Testis (tissue), 3 donors: ENCODE data around the gene TMEM181. TPM values are rescaled to one million over a fixed set of nuclear protein-coding genes. Genes with fewer than 3 reads are reported as not detected.
"Not testable (repeated sequence)": the region's sequence is repeated elsewhere in the genome, so short reads cannot be mapped to it uniquely, and the experiment has no call there.

Source experiments
- DNase-seq: peaks from one replicate; pipeline ENCODE4 v3.0.0-alpha.2; 2019
- H3K27ac ChIP-seq, 2 donors: fragments of 200-600 bp; sonication (generic); one replicate each; pipeline ENCODE4 v1.5.1; 2019
- H3K27me3 ChIP-seq: fragments of 200-600 bp; sonication (generic); one replicate; pipeline ENCODE4 v1.5.1; 2019
- H3K36me3 ChIP-seq: fragments of 200-600 bp; sonication (generic); one replicate; pipeline ENCODE4 v1.5.1; 2017; ENCODE audit warnings: low read depth; ENCODE audit errors: missing control alignments
- H3K4me1 ChIP-seq: fragments of 200-600 bp; sonication (generic); one replicate; pipeline ENCODE4 v1.5.1; 2019
- H3K4me3 ChIP-seq, 2 donors: fragments of 200-600 bp; sonication (generic); one replicate each; pipeline ENCODE4 v1.5.1; 2017 to 2019
- H3K9me3 ChIP-seq: fragments of 200-600 bp; sonication (generic); one replicate; pipeline ENCODE4 v1.5.1; 2017
- POLR2A ChIP-seq: fragments of 450-650 bp; IDR thresholded peaks from one replicate; pipeline ENCODE4 v1.6.1; 2017; ENCODE audit warnings: antibody characterized with exemption, mild to moderate bottlenecking, moderate library complexity
- WGBS, 2 donors: methylation state at CpG; one replicate each; pipeline ENCODE4 v1.1.5; 2018; 5-methylcytosine and 5-hydroxymethylcytosine counted together
- intact Hi-C: fragments of 100-400 bp; cut with DNase I; formaldehyde crosslinking; loops from one replicate; pipeline ENCODE4 v1.15.1; 2023; ENCODE audit warnings: low total_unique reads
- polyA plus RNA-seq: library from polyadenylated mRNA; stranded (reverse); fragments of 350-450 nt; fragmentation: Illumina TruSeq; extraction: RNeasy Lipid Tissue Mini Kit (QIAGEN cat#74804); gene quantifications from one replicate; pipeline ENCODE4 v1.2.3, GENCODE V29; 2014; ENCODE audit warnings: low read depth, low replicate concordance; ENCODE audit not compliant: insufficient read depth
- total RNA-seq, 2 donors: library from RNA; depleted of rRNA; stranded (reverse); fragments of >200 nt; gene quantifications; one replicate each; pipeline ENCODE4 v1.2.3, GENCODE V29; 2016
- TF ChIP-seq, protein P1 (sequence below), 3 experiments: fragments of 450-650 bp in 2 of 3; fragments of 200-600 bp in 1 of 3; sonication (generic) in 1 of 3; IDR thresholded peaks; one replicate each; pipeline ENCODE4 v1.5.1; 2016 to 2019; ENCODE audit warnings: antibody characterized with exemption in 3 of 3, mild to moderate bottlenecking in 2 of 3, moderate library complexity in 1 of 3

Gene TMEM181
- total and polyA plus RNA-seq, 3 donors from 2014 or later, result 41.4 to 81.0 (median 74.6) TPM

DNA sequence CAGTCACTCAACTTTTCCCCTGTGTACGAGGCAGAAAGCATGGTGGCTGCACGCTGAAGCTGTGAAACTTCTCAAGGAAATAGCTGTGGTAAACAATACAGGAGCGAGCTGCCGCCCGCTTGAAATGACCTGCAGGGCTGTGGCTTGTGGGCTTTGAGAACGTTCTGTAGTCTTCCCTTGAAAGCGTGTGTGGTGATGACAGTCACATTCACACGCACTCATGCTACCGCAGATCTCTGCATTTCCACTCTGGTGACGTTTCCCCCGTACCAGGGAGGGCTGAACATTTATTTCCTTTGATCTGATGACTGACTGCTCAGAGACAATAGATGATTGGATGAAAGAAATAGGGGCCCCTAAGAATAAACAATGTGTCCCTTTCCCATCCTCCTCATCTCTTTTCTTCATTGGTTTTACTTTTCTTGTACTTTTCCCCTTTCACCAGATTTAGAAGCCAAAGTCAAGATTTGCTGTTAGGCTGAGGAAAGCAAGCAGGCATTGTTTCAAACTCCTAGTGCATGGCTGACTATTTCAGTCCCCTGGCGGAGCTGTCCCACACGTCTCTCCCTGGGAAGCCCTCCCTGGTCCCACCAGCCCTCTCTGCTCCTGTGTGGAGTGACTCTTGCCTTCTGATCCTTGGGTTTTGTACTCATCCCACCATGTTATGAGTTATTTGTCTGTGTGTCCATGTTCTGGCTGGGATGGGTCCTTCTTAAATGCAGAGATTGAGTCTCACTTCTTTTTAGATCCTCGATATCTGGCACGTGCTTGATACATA is 93.9 kb downstream of the TMEM181 start:
- H3K9me3 ChIP-seq, result no peaks in the 10 kb centered on the region
- H3K36me3 ChIP-seq, result no peaks in the 10 kb centered on the region
- no peak for TF ChIP-seq POLR2A
- TF ChIP-seq, protein P1, sequence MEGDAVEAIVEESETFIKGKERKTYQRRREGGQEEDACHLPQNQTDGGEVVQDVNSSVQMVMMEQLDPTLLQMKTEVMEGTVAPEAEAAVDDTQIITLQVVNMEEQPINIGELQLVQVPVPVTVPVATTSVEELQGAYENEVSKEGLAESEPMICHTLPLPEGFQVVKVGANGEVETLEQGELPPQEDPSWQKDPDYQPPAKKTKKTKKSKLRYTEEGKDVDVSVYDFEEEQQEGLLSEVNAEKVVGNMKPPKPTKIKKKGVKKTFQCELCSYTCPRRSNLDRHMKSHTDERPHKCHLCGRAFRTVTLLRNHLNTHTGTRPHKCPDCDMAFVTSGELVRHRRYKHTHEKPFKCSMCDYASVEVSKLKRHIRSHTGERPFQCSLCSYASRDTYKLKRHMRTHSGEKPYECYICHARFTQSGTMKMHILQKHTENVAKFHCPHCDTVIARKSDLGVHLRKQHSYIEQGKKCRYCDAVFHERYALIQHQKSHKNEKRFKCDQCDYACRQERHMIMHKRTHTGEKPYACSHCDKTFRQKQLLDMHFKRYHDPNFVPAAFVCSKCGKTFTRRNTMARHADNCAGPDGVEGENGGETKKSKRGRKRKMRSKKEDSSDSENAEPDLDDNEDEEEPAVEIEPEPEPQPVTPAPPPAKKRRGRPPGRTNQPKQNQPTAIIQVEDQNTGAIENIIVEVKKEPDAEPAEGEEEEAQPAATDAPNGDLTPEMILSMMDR (IDR thresholded peaks at IDR 0.05), result no peak
- peak; percentile 44 for DNase-seq
- no peak overlapping the region for H3K27ac ChIP-seq
- H3K27me3 ChIP-seq, result no peaks in the 10 kb centered on the region
- H3K4me1 ChIP-seq, result no peaks in the 10 kb centered on the region
- H3K4me3 ChIP-seq, result no peak overlapping the region
- WGBS, 2 donors, result 83 to 89% methylated on average over 14 to 15 of the region's 15 CpGs
- intact Hi-C loops, result no loop called here

DNA sequence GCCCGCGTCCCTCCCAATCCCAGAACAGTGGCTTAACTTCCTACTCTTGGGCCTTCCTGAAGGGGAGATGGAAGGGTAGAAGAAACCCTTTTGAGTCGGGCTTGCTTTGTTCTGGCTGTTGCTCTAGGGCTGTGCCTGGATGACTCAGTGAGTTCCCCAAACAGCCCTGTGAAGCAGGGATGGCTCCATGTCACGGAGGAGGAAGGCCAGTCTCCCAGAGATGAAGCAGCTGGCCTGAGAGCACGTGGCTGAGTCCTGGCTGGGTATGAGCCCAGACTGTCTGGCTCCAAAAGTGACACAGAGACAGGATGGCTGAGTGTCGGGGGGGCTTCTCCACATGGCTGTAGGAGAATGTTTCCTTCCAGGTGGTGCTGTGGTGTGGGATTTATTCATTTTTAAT is 94.6 kb downstream of the TMEM181 start:
- Histone ChIP-seq H3K27me3 (no peaks in the 10 kb centered on the region), H3K9me3 (no peaks in the 10 kb centered on the region), H3K4me1 (no peaks in the 10 kb centered on the region), H3K27ac (peak overlapping the region in 1 of 2 donors; percentile 23), H3K4me3 (no peak overlapping the region), H3K36me3 (no peaks in the 10 kb centered on the region)
- WGBS, 2 donors, result 53 to 64% methylated on average over 6 of the region's 6 CpGs
- TF ChIP-seq POLR2A, result no peak
- TF ChIP-seq, protein P1 (IDR thresholded peaks at IDR 0.05), result no peak
- intact Hi-C loops, result no loop called here
- DNase-seq, result peak; percentile 70

DNA sequence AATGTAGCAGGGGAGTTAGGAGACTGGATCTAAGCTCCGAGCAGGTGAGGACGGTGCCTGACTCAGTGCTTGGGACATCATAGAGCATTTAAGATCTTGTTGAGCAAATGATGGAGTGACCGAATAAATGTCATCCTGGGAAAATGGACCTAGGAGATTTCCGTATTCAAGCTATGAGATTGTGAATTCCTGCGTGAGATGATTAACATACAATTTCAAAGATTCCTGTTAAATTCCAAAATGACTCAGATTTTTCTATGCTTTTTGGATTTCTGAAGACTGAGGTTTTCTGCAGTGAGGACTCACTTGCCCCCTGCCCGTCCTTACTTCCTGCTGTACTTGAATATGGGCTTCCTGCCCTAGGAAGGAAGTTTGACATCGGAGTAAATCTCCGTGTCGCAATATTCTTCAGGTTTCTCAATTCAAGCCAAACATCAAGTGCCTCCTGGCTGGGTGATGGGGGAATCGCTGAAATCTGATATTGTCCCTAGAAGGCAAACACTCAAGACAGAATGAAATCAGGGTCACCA is 95.1 kb downstream of the TMEM181 start:
- intact Hi-C loops, result no loop called here
- H3K4me1 ChIP-seq, result no peaks in the 10 kb centered on the region
- H3K4me3 ChIP-seq, result no peak overlapping the region
- H3K36me3 ChIP-seq, result no peaks in the 10 kb centered on the region
- TF ChIP-seq POLR2A, result no peak
- TF ChIP-seq, protein P1 (IDR thresholded peaks at IDR 0.05), result no peak
- DNase-seq, result no peak
- 82 to 84% methylated on average over 10 of the region's 10 CpGs for WGBS, 2 donors
- H3K9me3 ChIP-seq, result no peaks in the 10 kb centered on the region
- no peak overlapping the region for H3K27ac ChIP-seq
- H3K27me3 ChIP-seq, result no peaks in the 10 kb centered on the region

DNA sequence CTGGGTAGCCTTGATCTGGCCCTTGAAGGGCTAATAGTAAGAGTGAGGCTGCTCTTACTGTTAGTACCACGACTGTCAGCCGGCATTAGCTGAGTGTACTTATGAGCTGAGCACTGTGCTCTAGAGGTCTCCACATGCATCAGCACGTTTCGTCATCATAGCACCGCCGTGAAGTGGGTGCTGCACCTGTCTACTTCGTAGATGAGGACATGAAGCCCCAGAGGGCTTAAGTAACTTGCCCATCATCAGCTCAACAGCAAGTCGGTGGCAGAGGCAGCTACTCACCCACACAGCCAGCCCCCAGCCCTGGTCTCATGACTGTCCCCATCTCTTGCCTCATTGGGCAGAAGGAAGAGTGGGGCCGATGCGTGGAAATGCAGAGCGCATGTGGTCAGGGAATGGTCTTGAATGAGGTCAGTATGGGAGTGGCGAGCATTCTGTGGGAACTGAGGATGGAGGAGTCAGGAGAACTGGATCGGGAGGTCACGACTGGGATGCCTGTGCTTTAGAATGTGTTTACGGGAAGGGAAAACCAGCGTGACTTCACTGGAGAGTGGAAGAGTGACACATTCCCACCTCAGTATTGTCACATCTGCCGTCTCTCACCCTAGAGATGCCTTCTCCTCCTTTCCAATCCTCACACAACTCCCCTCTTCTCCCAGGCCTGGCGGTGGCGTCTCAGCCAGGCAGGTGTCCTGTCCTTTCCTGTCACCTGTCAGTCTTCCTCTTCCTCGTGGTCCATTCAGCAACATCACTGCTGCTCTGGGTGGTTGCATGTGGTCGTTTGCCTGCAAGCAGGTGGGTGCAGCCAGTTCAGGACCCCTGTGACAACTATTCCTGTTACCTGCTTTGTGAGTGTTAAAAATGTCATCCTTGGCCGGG is 95.9 kb downstream of the TMEM181 start:
- Histone ChIP-seq H3K27ac (no peak overlapping the region), H3K4me1 (no peaks in the 10 kb centered on the region), H3K4me3 (no peak overlapping the region), H3K36me3 (no peaks in the 10 kb centered on the region), H3K27me3 (no peaks in the 10 kb centered on the region), H3K9me3 (no peaks in the 10 kb centered on the region)
- no peak for DNase-seq
- WGBS, 2 donors, result 87 to 95% methylated on average over 22 of the region's 22 CpGs
- intact Hi-C loops, result no loop called here
- TF ChIP-seq, protein P1 (IDR thresholded peaks at IDR 0.05), result no peak
- TF ChIP-seq POLR2A, result no peak

DNA sequence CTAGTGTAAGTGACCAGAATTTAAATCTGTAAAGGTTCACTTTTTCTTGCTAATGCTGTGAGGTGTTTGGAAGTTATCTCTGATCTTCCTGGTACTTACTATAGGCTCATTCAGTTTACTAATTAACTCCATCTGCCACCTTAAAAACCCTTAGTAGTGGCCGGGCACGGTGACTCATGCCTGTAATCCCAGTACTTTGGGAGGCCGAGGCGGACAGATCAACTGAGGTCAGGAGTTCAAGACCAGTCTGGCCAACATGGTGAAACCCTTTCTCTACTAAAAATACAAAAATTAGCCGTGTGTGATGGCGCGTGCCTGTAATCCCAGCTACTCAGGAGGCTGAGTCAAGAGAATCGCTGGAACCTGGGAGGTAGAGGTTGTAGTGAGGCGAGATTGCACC is 97.1 kb downstream of the TMEM181 start:
- DNase-seq, H3K27ac ChIP-seq, H3K36me3 ChIP-seq, H3K4me1 ChIP-seq, H3K27me3 ChIP-seq, H3K4me3 ChIP-seq, H3K9me3 ChIP-seq, intact Hi-C loops: not testable (repeated sequence)
- WGBS, 2 donors, result 88 to 92% methylated on average over 8 to 9 of the region's 9 CpGs
